HUES64 (cell line): ENCODE data around the gene LRRC57. TPM values are rescaled to one million over a fixed set of nuclear protein-coding genes. Genes with fewer than 3 reads are reported as not detected.

ENCODE experiments used
- H3K27ac ChIP-seq: 2 replicates; pipeline ENCODE4 v1.7.0; 2013; ENCODE audit warnings: low read depth, low read length, inconsistent platforms
- H3K27me3 ChIP-seq: 2 replicates; pipeline ENCODE4 v1.6.1; 2013; ENCODE audit warnings: mild to moderate bottlenecking, low read length; ENCODE audit not compliant: insufficient read depth
- H3K36me3 ChIP-seq: 2 replicates; pipeline ENCODE4 v1.6.1; 2013; ENCODE audit warnings: mild to moderate bottlenecking, low read length; ENCODE audit not compliant: insufficient read depth
- H3K4me1 ChIP-seq: 2 replicates; pipeline ENCODE4 v1.6.1; 2013; ENCODE audit warnings: mild to moderate bottlenecking, low read length, moderate library complexity; ENCODE audit not compliant: insufficient read depth
- H3K4me3 ChIP-seq: 2 replicates; pipeline ENCODE4 v1.5.1; 2013; ENCODE audit warnings: mild to moderate bottlenecking, low read length, moderate library complexity
- H3K9ac ChIP-seq: 2 replicates; pipeline ENCODE4 v1.6.1; 2013; ENCODE audit warnings: mild to moderate bottlenecking, low read depth, low read length
- H3K9me3 ChIP-seq: 2 replicates; pipeline ENCODE4 v1.6.1; 2013; ENCODE audit warnings: low read depth, low read length; ENCODE audit not compliant: insufficient read depth
- WGBS: fragments of 150-250, 120-280 bp; methylation state at CpG from one replicate; pipeline ENCODE4 v1.1.7; 2013; ENCODE audit warnings: missing lambda C conversion rate; 5-methylcytosine and 5-hydroxymethylcytosine counted together
- polyA plus RNA-seq, 2 experiments: library from polyadenylated mRNA; stranded (reverse); fragments of 50-300 nt; gene quantifications; one replicate each; pipeline ENCODE4 v1.2.3, GENCODE V29; 2013

LRRC57 gene
- polyA plus RNA-seq (2013, experiment 1 of 2) = 9.4 TPM
- 10.0 TPM for polyA plus RNA-seq (2013, experiment 2 of 2)

DNA sequence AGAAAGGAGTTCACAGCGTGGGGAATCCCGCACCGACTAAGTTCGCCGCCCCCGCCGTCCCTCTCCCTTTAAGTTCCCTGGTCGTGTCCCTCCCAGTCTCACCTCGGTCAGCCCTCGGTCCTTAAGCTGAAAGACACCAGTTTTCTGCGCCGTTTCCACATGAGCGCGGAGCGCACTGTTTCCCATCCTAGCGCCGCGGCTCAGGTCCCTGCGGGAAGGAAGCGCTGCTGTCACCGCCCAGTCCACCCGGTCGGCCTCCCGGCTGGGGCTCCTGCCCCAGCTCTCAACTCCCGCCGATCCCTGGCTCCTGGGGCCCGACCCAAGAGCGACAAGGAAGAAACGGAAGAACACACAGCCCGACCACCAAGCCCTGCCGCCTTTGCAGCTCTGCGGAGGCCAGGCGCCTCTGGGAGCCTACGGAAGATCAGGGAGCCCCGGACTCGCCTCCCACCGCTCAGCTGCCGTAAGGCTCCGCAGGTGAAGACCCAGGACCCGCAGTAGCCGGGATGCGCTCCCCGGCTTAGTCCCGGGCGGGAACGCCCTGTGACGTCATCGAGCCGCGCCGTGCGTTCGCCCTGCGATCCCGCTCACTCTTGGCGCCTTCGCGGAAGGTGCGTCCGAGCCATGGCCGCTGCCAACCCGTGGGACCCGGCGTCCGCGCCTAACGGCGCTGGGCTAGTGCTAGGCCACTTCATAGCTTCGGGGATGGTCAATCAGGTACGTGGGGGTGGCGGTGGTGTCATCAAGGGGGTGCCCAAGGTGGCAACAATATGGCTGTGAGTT, at the start of gene LRRC57, which contains the start of gene HAUS2:
LRRC57 (minus strand) TSS at position 545 of the 783 bp plus-strand sequence; CDS start at position 186, 359 bp downstream.
HAUS2 (plus strand) TSS at position 590 of the 783 bp plus-strand sequence; CDS start at position 625, 35 bp downstream.
- H3K27me3 ChIP-seq = no peaks in the 10 kb centered on the region
- H3K4me1 ChIP-seq = peaks cover 8% of the 10 kb centered on the region
- peaks cover 27% of the 10 kb centered on the region for H3K36me3 ChIP-seq
- no peaks in the 10 kb centered on the region for H3K9me3 ChIP-seq
- WGBS = under 1% methylated on average over 71 of the region's 71 CpGs
- H3K4me3 ChIP-seq = peak within 1 kb of the TSS; percentile 100
- H3K27ac ChIP-seq = peak within 1 kb of the TSS; percentile 78
- H3K9ac ChIP-seq = peak within 1 kb of the TSS; percentile 89

DNA sequence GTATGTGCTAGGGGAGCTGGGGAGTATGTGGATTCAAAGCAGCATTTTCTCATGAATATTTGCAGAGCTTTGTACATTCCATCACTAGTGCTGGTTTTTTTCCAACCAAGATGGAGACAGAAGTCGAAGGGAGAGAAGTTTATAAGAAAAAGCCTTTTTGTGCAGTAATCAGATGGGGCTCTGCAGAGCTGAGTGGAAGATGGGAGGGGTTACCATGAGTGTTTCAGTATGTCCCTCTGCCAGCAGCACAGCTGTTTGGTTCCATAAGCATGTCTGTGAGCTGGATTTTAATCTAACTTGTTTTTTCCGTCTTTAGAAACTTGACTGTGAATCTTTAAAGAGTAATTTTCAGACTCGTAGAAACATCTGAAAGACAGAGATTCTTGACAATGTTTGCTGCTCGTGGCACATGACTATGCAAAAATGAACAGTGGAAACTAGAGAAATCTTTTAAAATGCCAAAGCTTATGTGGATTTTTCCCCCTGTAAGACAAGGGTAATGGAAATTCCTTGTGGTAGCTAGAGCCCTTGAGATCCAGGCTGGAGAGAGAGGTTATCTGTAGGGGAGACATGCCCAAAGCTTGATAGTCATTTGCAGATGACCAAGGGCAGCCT, 47.1 kb upstream of the LRRC57 start:
- no peak overlapping the region for H3K4me3 ChIP-seq
- no peak overlapping the region for H3K27ac ChIP-seq
- H3K36me3 ChIP-seq = peaks cover 2% of the 10 kb centered on the region; the same call in 1 of the 2 replicates
- no peaks in the 10 kb centered on the region for H3K27me3 ChIP-seq
- H3K9ac ChIP-seq = no peak overlapping the region
- 0 out of 2 replicates have a peak, but pooled peaks cover 5% of the 10 kb centered on the region for H3K9me3 ChIP-seq
- 91% methylated on average over 4 of the region's 4 CpGs for WGBS
- H3K4me1 ChIP-seq = no peaks in the 10 kb centered on the region; the same call in 1 of the 2 replicates

DNA sequence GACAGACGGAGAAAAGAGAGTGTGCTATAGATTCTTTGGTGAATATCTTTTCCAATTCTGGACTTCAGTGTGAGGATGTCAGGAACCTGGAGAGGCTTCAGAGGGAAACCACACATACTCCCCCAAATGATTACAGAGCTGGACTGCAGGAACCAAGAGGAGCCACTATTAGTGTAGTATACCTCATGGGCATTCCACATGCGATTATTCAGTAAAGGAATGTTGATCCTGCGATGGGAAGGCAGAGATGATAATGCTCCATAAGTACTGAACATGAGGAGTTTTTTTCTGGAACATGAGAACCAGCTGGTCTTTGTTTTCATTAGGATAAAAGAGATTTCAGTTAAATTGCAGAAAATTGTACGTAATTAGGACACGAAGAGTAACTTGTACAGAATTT, 45.5 kb upstream of the LRRC57 start:
- Histone ChIP-seq H3K27me3 (no peaks in the 10 kb centered on the region), H3K27ac (no peak overlapping the region), H3K9ac (no peak overlapping the region), H3K9me3 (no peaks in the 10 kb centered on the region), H3K36me3 (no peaks in the 10 kb centered on the region), H3K4me1 (no peaks in the 10 kb centered on the region; the same call in 1 of the 2 replicates), H3K4me3 (no peak overlapping the region)
- 94% methylated on average over 5 of the region's 5 CpGs for WGBS

DNA sequence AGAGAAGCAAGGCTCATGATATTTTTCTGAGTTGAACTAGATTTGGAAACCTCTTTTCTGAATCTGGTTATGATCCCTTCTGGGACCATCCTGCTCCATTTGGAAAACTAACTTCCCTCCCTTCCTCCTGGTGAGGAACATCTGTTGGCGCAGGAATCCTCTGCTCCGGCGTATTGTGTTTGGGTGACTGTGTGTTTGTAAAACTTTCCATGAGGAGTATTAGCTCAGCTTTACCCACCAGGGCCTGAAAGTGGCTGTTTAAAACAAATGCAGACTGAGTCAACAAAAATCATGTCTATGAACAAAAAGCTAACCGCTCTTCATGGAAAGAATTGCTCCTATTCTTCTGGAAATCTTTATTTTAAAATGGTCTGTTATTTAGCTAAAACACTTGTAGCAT, 44.5 kb upstream of the LRRC57 start:
- Histone ChIP-seq H3K9ac (no peak overlapping the region), H3K36me3 (no peaks in the 10 kb centered on the region), H3K9me3 (no peaks in the 10 kb centered on the region), H3K4me1 (no peaks in the 10 kb centered on the region; the same call in 1 of the 2 replicates), H3K27ac (no peak overlapping the region), H3K27me3 (no peaks in the 10 kb centered on the region), H3K4me3 (no peak overlapping the region)
- WGBS = 96% methylated on average over 3 of the region's 4 CpGs

DNA sequence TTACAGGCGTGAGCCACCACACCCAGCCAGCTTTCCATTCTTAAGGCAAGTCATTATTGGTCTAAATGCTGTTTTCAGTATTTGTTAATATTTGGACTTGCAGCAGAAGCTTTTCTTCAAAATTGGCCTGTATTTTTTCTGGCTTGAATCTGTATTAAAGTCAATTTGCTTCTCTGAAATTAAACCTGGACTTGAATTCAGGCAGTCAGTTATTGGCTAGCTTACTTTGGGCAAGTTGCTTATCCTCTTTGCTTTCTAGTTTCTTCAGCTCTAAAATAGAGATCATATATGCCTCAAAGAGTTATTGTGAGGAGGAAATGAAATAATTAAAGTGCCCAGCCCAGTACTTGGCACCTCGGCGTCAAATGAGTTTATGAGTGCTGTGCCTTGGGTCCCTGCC, 44.1 kb upstream of the LRRC57 start:
- no peak overlapping the region for H3K9ac ChIP-seq
- 97% methylated on average over 3 of the region's 3 CpGs for WGBS
- H3K27me3 ChIP-seq = no peaks in the 10 kb centered on the region
- H3K9me3 ChIP-seq = no peaks in the 10 kb centered on the region
- no peaks in the 10 kb centered on the region for H3K36me3 ChIP-seq
- H3K27ac ChIP-seq = no peak overlapping the region
- no peak overlapping the region for H3K4me3 ChIP-seq
- no peaks in the 10 kb centered on the region; the same call in 1 of the 2 replicates for H3K4me1 ChIP-seq

DNA sequence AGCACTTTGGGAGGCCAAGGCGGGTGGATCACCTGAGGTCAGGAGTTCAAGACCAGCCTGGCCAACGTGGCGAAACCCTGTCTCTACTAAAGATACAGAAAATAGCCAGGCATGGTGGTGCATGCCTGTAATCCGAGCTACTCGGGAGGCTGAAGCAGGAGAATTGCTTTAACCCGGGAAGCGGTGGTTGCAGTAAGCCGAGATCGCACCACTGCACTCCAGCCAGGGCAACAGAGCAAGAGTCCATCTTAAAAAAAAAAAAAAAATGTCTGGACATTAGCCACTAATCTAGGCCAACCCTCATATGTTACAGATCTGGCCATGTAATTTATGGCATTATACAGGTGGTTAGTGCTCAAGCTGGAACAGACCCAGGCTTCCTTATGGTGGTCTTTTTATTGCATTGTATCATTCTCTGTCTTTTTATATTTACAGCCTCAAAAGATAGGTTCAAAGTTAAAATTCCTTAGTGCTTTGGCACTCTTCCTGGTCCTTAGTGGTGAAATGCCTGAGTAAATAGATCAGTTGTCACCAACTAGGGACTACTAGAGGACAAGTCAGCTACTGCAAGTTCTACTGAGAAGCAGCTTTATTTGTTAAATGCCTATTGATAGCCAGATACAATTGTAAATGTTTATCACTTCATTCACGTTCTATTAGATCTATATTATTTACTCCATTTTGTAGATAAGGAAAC, 42.8 kb upstream of the LRRC57 start:
- no peak overlapping the region for H3K27ac ChIP-seq
- WGBS = 89% methylated on average over 9 of the region's 10 CpGs
- H3K4me1 ChIP-seq = no peaks in the 10 kb centered on the region; the same call in 1 of the 2 replicates
- no peaks in the 10 kb centered on the region for H3K36me3 ChIP-seq
- no peaks in the 10 kb centered on the region for H3K9me3 ChIP-seq
- H3K4me3 ChIP-seq = no peak overlapping the region
- H3K27me3 ChIP-seq = no peaks in the 10 kb centered on the region
- H3K9ac ChIP-seq = no peak overlapping the region

DNA sequence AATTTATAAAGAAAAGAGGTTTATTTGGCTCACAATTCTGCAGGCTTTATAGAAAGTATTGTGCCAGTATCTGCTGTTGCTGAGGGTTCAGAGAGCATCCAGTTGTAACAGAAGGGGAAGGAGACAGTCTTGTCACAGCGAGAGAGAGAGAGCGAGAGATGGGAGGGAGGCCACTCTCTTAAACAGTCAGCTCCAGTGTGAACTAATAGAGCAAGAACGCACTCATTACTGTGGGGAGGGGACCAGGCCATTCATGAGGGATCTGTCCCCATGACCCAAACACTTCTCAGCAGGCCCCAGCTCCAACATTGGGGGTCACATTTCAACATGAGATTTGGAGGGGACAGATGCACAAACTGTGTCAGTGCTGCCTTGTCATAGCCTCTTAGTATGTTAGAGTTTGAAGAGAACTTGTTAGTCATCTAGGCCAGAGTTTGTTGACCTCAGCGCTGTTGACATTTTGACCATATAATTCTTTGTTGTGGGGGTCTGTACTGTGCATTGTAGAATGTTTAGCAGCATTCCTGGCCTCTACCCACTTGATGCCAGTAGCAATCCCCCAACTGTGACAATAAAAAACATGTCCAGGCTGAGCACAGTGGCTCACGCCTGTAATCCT, 42.1 kb upstream of the LRRC57 start:
- H3K9ac ChIP-seq = no peak overlapping the region
- no peaks in the 10 kb centered on the region for H3K27me3 ChIP-seq

DNA sequence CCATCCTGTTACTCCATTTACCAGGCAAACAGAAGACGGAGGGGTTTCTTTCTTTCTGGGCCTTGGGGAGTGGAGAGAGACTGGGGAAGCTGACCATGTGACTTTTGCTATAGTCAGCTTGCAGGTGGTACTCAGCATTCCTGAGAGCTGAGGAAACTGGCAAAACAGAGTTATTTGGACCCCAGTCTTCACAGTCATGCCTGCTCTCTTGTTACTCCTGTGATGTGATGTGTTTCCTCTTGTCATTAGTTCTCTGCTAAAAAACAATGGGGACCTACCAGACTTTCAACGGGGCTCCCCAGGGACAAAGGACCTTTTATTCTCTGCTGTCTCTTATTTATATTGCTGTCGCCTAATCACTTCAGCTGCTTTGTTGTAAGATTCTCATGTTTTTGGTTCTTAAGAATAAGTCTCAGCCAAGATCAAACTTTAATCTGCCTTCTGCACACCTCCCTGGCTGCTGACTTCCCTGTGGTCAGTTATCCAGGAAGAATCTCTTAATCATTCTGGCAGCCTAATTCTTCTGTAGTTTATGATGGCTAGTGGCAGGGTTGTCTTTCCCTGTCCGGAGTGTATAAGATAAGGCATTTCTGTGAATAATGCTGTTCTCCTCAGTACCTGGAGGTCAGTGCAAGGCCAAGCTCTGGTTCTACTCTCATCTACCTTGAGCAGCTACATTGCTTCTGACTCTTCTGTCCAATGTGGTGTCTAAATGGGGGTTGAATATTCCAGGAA, 35.6 kb upstream of the LRRC57 start:
- peaks cover 27% of the 10 kb centered on the region for H3K27me3 ChIP-seq
- H3K4me1 ChIP-seq = peaks cover 32% of the 10 kb centered on the region
- no peaks in the 10 kb centered on the region for H3K9me3 ChIP-seq
- WGBS = 46% methylated on average over 4 of the region's 4 CpGs
- peak overlapping the region; percentile 67 for H3K27ac ChIP-seq
- H3K4me3 ChIP-seq = 0 out of 2 replicates have a peak overlapping the region, but pooled peaks have one; percentile 2
- H3K9ac ChIP-seq = peak overlapping the region; percentile 21; the same call in 1 of the 2 replicates
- peaks cover 5% of the 10 kb centered on the region; the same call in 1 of the 2 replicates for H3K36me3 ChIP-seq

More for the DNA sequence above, 42.1 kb upstream of the LRRC57 start:
- Histone ChIP-seq H3K4me3 (no peak overlapping the region), H3K27ac (no peak overlapping the region), H3K4me1 (no peaks in the 10 kb centered on the region; the same call in 1 of the 2 replicates), H3K36me3 (peaks cover 5% of the 10 kb centered on the region; the same call in 1 of the 2 replicates), H3K9me3 (no peaks in the 10 kb centered on the region)
- 95% methylated on average over 5 of the region's 5 CpGs for WGBS

DNA sequence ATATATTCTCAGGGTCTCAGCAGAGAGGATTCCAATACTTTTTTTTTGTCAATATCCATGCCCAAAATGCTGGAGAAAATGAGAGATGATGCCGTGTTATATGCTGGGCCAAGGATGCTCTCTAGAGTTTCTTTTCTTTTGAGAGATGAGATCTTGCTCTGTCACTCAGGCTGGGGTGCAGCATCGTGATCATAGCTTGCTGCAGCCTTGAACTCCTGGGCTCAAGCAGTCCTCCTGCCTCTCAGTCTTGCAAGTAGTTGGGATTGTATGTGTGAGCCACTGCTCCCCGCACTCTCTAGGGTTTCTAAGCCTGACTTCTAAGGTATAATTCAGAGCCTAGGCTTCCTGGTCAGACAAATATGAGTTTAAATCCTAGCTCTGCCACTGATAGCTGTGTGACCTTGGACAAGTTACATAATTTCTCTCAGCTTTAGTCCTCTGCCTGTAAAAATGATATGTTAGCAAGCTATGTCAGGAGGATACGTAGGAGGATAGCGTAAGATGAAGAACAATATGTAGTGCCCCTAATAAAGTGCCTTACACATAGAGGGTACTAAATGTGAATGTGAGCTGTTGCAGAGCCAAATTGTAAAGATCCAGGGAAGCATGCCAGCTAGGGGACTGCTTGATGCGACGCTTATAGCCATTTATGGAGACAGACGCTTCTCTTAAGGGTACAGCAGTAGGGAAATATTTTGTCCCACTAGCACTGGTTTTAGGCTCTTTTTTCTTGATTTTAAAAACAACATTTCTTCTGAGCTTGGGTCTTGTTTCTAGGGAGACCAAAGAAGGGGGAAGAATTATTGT, 34.2 kb upstream of the LRRC57 start:
- H3K9me3 ChIP-seq = no peaks in the 10 kb centered on the region
- WGBS = 87% methylated on average over 8 of the region's 8 CpGs
- H3K4me3 ChIP-seq = no peak overlapping the region
- H3K27ac ChIP-seq = no peak overlapping the region
- peaks cover 31% of the 10 kb centered on the region for H3K27me3 ChIP-seq
- no peak overlapping the region for H3K9ac ChIP-seq
- peaks cover 32% of the 10 kb centered on the region for H3K4me1 ChIP-seq
- peaks cover 5% of the 10 kb centered on the region; the same call in 1 of the 2 replicates for H3K36me3 ChIP-seq
